HEK293 (cell line): Measurements from ENCODE around the gene GALNT9.

Experiments used
- ELK4 ChIP-seq: IDR thresholded peaks from 2 replicates; pipeline ENCODE4 v1.6.1; 2011; ENCODE audit warnings: mild to moderate bottlenecking, low read depth, low read length, borderline replicate concordance
- HIC1 ChIP-seq: fragments of 450-650 bp; formaldehyde crosslinking; IDR thresholded peaks from 2 replicates; pipeline ENCODE4 v1.5.1; 2016; ENCODE audit warnings: missing biosample characterization, missing genetic modification characterization
- HOXA7 ChIP-seq: sonication (generic); formaldehyde crosslinking; IDR thresholded peaks from 2 replicates; pipeline ENCODE4 v1.8.1; 2022; ENCODE audit warnings: missing genetic modification reagents, borderline replicate concordance
- IKZF3 ChIP-seq: fragments of 450-650 bp; IDR thresholded peaks from 2 replicates; pipeline ENCODE4 v1.5.0; 2018; ENCODE audit warnings: missing biosample characterization, mild to moderate bottlenecking, missing genetic modification characterization, moderate library complexity
- KLF17 ChIP-seq: fragments of 450-650 bp; formaldehyde crosslinking; IDR thresholded peaks from 2 replicates; pipeline ENCODE4 v1.5.1; 2016; ENCODE audit warnings: missing biosample characterization, missing genetic modification characterization
- KLF8 ChIP-seq: fragments of 450-650 bp; formaldehyde crosslinking; IDR thresholded peaks from 2 replicates; pipeline ENCODE4 v1.5.1; 2016; ENCODE audit warnings: missing biosample characterization, missing genetic modification characterization
- PATZ1 ChIP-seq: fragments of 450-650 bp; formaldehyde crosslinking; IDR thresholded peaks from 2 replicates; pipeline ENCODE4 v1.5.1; 2016; ENCODE audit warnings: missing biosample characterization, missing genetic modification characterization
- REPIN1 ChIP-seq: fragments of 450-650 bp; formaldehyde crosslinking; IDR thresholded peaks from 2 replicates; pipeline ENCODE4 v1.5.1; 2017; ENCODE audit warnings: missing biosample characterization, missing genetic modification characterization, low read depth
- ZBTB17 ChIP-seq: fragments of 450-650 bp; formaldehyde crosslinking; IDR thresholded peaks from 2 replicates; pipeline ENCODE4 v1.5.1; 2016; ENCODE audit warnings: missing biosample characterization, missing genetic modification characterization
- ZBTB48 ChIP-seq: fragments of 450-650 bp; formaldehyde crosslinking; IDR thresholded peaks from 2 replicates; pipeline ENCODE4 v1.5.1; 2016; ENCODE audit warnings: missing biosample characterization, missing genetic modification characterization
- ZBTB8A ChIP-seq: fragments of 450-650 bp; formaldehyde crosslinking; IDR thresholded peaks from 2 replicates; pipeline ENCODE4 v1.5.1; 2016; ENCODE audit warnings: missing biosample characterization, missing genetic modification characterization
- ZFP41 ChIP-seq: fragments of 450-650 bp; formaldehyde crosslinking; IDR thresholded peaks from 2 replicates; pipeline ENCODE4 v1.5.1; 2016; ENCODE audit warnings: missing biosample characterization, missing genetic modification characterization, borderline replicate concordance
- ZNF184 ChIP-seq: fragments of 450-650 bp; IDR thresholded peaks from 2 replicates; pipeline ENCODE4 v1.5.1; 2018; ENCODE audit warnings: missing biosample characterization, mild to moderate bottlenecking, missing genetic modification characterization
- ZNF23 ChIP-seq: fragments of 450-650 bp; formaldehyde crosslinking; IDR thresholded peaks from 2 replicates; pipeline ENCODE4 v1.5.1; 2016; ENCODE audit warnings: missing biosample characterization, missing genetic modification characterization, borderline replicate concordance
- ZNF292 ChIP-seq: fragments of 450-650 bp; formaldehyde crosslinking; IDR thresholded peaks from 2 replicates; pipeline ENCODE4 v1.5.1; 2016; ENCODE audit warnings: low read depth, missing biosample characterization, missing genetic modification characterization, borderline replicate concordance
- ZNF311 ChIP-seq: fragments of 450-650 bp; formaldehyde crosslinking; IDR thresholded peaks from 2 replicates; pipeline ENCODE4 v1.5.1; 2017; ENCODE audit warnings: missing biosample characterization, missing genetic modification characterization, borderline replicate concordance
- ZNF391 ChIP-seq: fragments of 450-650 bp; formaldehyde crosslinking; IDR thresholded peaks from 2 replicates; pipeline ENCODE4 v1.5.1; 2016; ENCODE audit warnings: low read depth, missing biosample characterization, missing genetic modification characterization, borderline replicate concordance
- ZNF398 ChIP-seq: fragments of 450-650 bp; formaldehyde crosslinking; IDR thresholded peaks from 2 replicates; pipeline ENCODE4 v1.5.1; 2017; ENCODE audit warnings: missing biosample characterization, missing genetic modification characterization
- ZNF488 ChIP-seq: fragments of 450-650 bp; formaldehyde crosslinking; IDR thresholded peaks from 2 replicates; pipeline ENCODE4 v1.5.1; 2016; ENCODE audit warnings: missing biosample characterization, missing genetic modification characterization
- ZNF518A ChIP-seq: fragments of 450-650 bp; formaldehyde crosslinking; conservative IDR thresholded peaks from 2 replicates; pipeline ENCODE4 v1.5.1; 2016; ENCODE audit warnings: low read depth, missing biosample characterization, missing genetic modification characterization
- ZNF521 ChIP-seq: fragments of 450-650 bp; formaldehyde crosslinking; IDR thresholded peaks from 2 replicates; pipeline ENCODE4 v1.5.1; 2017; ENCODE audit warnings: missing biosample characterization, mild to moderate bottlenecking, missing genetic modification characterization
- ZNF660 ChIP-seq: fragments of 450-650 bp; IDR thresholded peaks from 2 replicates; pipeline ENCODE4 v1.5.1; 2018; ENCODE audit warnings: missing biosample characterization, mild to moderate bottlenecking, missing genetic modification characterization
- ZNF704 ChIP-seq: fragments of 450-650 bp; formaldehyde crosslinking; IDR thresholded peaks from 2 replicates; pipeline ENCODE4 v1.5.1; 2016; ENCODE audit warnings: missing biosample characterization, missing genetic modification characterization
- ZSCAN23 ChIP-seq: fragments of 450-650 bp; formaldehyde crosslinking; IDR thresholded peaks from 2 replicates; pipeline ENCODE4 v1.5.1; 2016; ENCODE audit warnings: missing biosample characterization, missing genetic modification characterization

Gene GALNT9

GRCh38 chr12:132259364-132259871, 70.0 kb downstream of the GALNT9 start (continued):
- TF ChIP-seq ZNF398 (no peak), KLF17 (tag by site-specific recombination) (0 out of 2 replicates have a peak, but pooled peaks have one; percentile 36), REPIN1 (no peak), ZNF184 (tag by site-specific recombination) (no peak), ZNF521 (tag by site-specific recombination) (no peak), HIC1 (tag by site-specific recombination) (peak; percentile 68), ZBTB8A (tag by site-specific recombination) (peak; percentile 6; the same call in 1 of the 2 replicates), ZNF292 (tag by site-specific recombination) (no peak), KLF8 (no peak), HOXA7 (CRISPR knock-in tag) (no peak), ZNF488 (no peak), ZNF704 (tag by site-specific recombination) (no peak), ZNF660 (no peak), IKZF3 (tag by site-specific recombination) (no peak), ZFP41 (no peak), ZBTB48 (tag by site-specific recombination) (no peak), PATZ1 (tag by site-specific recombination) (peak; percentile 35), ZBTB17 (no peak), ZNF311 (tag by site-specific recombination) (no peak), ZNF518A (tag by site-specific recombination) (no peak), ZNF391 (tag by site-specific recombination) (no peak), ZSCAN23 (tag by site-specific recombination) (no peak), ZNF23 (tag by site-specific recombination) (no peak), ELK4 (no peak)
